A549 (cell line): ENCODE results near the gene HAVCR2. TPM values are rescaled to one million over a fixed set of nuclear protein-coding genes. Genes with fewer than 3 reads are reported as not detected.
A peak's percentile ranks its signal among the peaks of the same experiment; 100 is the strongest.

ENCODE experiments used
- ATAC-seq, 2 experiments: fragments of 200-7000 bp in 1 of 2; fragments of >200 bp in 1 of 2; cut with Nextera tagmentation in 1 of 2; cut with Tn5 transposase in 1 of 2; 3 replicates each; pipeline versions ENCODE4 v1.8.0 to v1.9.1; 2018 to 2020; ENCODE audit warnings: mild to moderate bottlenecking in 1 of 2, moderate library complexity in 1 of 2
- CTCF ChIA-PET: fragments of 300-600 bp; sonication (Branson Sonifier 250); formaldehyde crosslinking; extraction: SDS; loops from one replicate; lab custom pipeline; 2021; ENCODE audit warnings: antibody characterized with exemption, inconsistent platforms; lab: Yijun Ruan, JAX
- POLR2A ChIA-PET: fragments of 350-600 bp; formaldehyde crosslinking; extraction: SDS; loops from one replicate; lab custom pipeline; 2021; ENCODE audit warnings: antibody characterized with exemption, inconsistent platforms; lab: Yijun Ruan, JAX
- DNase-seq, 2 experiments: peaks; one replicate each; pipeline versions ENCODE4 v3.0.0 to v3.0.0-alpha.2; 2011 to 2016; ENCODE audit warnings: low read depth in 1 of 2, low spot score in 1 of 2
- FAIRE-seq: peaks from 2 replicates; lab custom pipeline; 2011; peaks lifted over from hg19 to GRCh38; lab: Jason Lieb, UNC
- H3K27ac ChIP-seq, 2 experiments: fragments of >200 bp; sonication (Bioruptor Twin); formaldehyde crosslinking; 3 replicates each; pipeline ENCODE4 v1.5.1; 2016 to 2017
- H3K4me1 ChIP-seq: fragments of >200 bp; sonication (Bioruptor Twin); formaldehyde crosslinking; 3 replicates; pipeline ENCODE4 v1.6.1; 2016
- H3K4me2 ChIP-seq: fragments of >200 bp; sonication (Bioruptor Twin); formaldehyde crosslinking; 3 replicates; pipeline ENCODE4 v1.6.1; 2016
- H3K4me3 ChIP-seq: fragments of >200 bp; sonication (Bioruptor Twin); formaldehyde crosslinking; 3 replicates; pipeline ENCODE4 v1.5.1; 2016
- H3K9me3 ChIP-seq: fragments of >200 bp; sonication (Bioruptor Twin); formaldehyde crosslinking; 3 replicates; pipeline ENCODE4 v1.6.1; 2016
- BCL3 ChIP-seq: fragments of >200 bp; sonication (Bioruptor Twin); formaldehyde crosslinking; IDR thresholded peaks from 3 replicates; pipeline ENCODE4 v1.6.1; 2016
- CBX8 ChIP-seq: fragments of 200-600 bp; sonication (generic); IDR thresholded peaks from 2 replicates; pipeline ENCODE4 v1.6.1; 2016
- CEBPB ChIP-seq, 2 experiments: fragments of >200 bp in 1 of 2; sonication (Bioruptor Twin) in 1 of 2; formaldehyde crosslinking in 1 of 2; IDR thresholded peaks; 2 replicates each; pipeline ENCODE4 v1.6.1; 2012 to 2016
- CHD4 ChIP-seq: fragments of 200-600 bp; sonication (generic); IDR thresholded peaks from 2 replicates; pipeline ENCODE4 v1.6.1; 2016; ENCODE audit warnings: antibody characterized with exemption, mild to moderate bottlenecking, borderline replicate concordance
- FOSB ChIP-seq: fragments of 250-450 bp; sonication (Bioruptor Pico); IDR thresholded peaks from 2 replicates; pipeline ENCODE4 v1.5.0; 2020; ENCODE audit warnings: mild to moderate bottlenecking, moderate library complexity
- FOSL2 ChIP-seq, 2 experiments: fragments of 450-650 bp in 1 of 2; fragments of >200 bp in 1 of 2; sonication (Bioruptor Twin) in 1 of 2; formaldehyde crosslinking; IDR thresholded peaks; 2 replicates each; pipeline versions ENCODE4 v1.5.0 to v1.6.1; 2016 to 2020; ENCODE audit warnings: mild to moderate bottlenecking in 1 of 2, moderate library complexity in 1 of 2
- HOXA7 ChIP-seq: fragments of 250-450 bp; sonication (Bioruptor Pico); IDR thresholded peaks from 2 replicates; pipeline ENCODE4 v1.5.0; 2020; ENCODE audit warnings: mild to moderate bottlenecking, moderate library complexity
- HOXB13 ChIP-seq: fragments of 250-450 bp; sonication (Bioruptor Pico); IDR thresholded peaks from 2 replicates; pipeline ENCODE4 v1.5.0; 2020; ENCODE audit warnings: low read depth, mild to moderate bottlenecking, moderate library complexity
- JUNB ChIP-seq: fragments of >200 bp; sonication (Bioruptor Twin); formaldehyde crosslinking; IDR thresholded peaks from 2 replicates; pipeline ENCODE4 v1.6.1; 2016
- KDM1A ChIP-seq: fragments of 200-600 bp; sonication (generic); IDR thresholded peaks from 2 replicates; pipeline ENCODE4 v1.6.1; 2016; ENCODE audit warnings: low read depth, mild to moderate bottlenecking
- KDM5A ChIP-seq: fragments of 200-600 bp; sonication (generic); IDR thresholded peaks from 2 replicates; pipeline ENCODE4 v1.6.1; 2016; ENCODE audit warnings: antibody characterized with exemption, mild to moderate bottlenecking
- MAFK ChIP-seq: fragments of 450-650 bp; IDR thresholded peaks from 2 replicates; pipeline ENCODE4 v1.6.1; 2014; ENCODE audit not compliant: partially characterized antibody
- MAX ChIP-seq: IDR thresholded peaks from 2 replicates; pipeline ENCODE4 v1.6.1; 2012
- NFE2L2 ChIP-seq: fragments of 150-350 bp; conservative IDR thresholded peaks from 2 replicates; pipeline ENCODE4 v1.6.1; 2014; ENCODE audit warnings: low read length
- NR3C1 ChIP-seq: fragments of >200 bp; sonication (Bioruptor Twin); formaldehyde crosslinking; IDR thresholded peaks from 3 replicates; pipeline ENCODE4 v1.6.1; 2017
- PBX3 ChIP-seq: IDR thresholded peaks from 2 replicates; pipeline ENCODE4 v1.6.1; 2012
- POLR2AphosphoS2 ChIP-seq: conservative IDR thresholded peaks from 2 replicates; pipeline ENCODE4 v1.6.1; 2012; ENCODE audit warnings: low read length, improper control_type of control experiment, inconsistent platforms
- RARB ChIP-seq: fragments of 250-450 bp; sonication (Bioruptor Pico); IDR thresholded peaks from 2 replicates; pipeline ENCODE4 v1.8.0; 2021; ENCODE audit warnings: mild to moderate bottlenecking, moderate library complexity
- SREBF2 ChIP-seq: fragments of 450-650 bp; IDR thresholded peaks from 2 replicates; pipeline ENCODE4 v1.6.1; 2014; ENCODE audit warnings: mild to moderate bottlenecking, moderate library complexity
- USF2 ChIP-seq: fragments of 450-650 bp; IDR thresholded peaks from 2 replicates; pipeline ENCODE4 v1.6.1; 2014; ENCODE audit warnings: antibody characterized with exemption
- ZC3H11A ChIP-seq: fragments of 450-650 bp; IDR thresholded peaks from 2 replicates; pipeline ENCODE4 v1.6.1; 2014; ENCODE audit warnings: antibody characterized with exemption, mild to moderate bottlenecking
- ZFP36 ChIP-seq: fragments of 450-650 bp; IDR thresholded peaks from 2 replicates; pipeline ENCODE4 v1.6.1; 2014; ENCODE audit warnings: borderline replicate concordance; ENCODE audit not compliant: partially characterized antibody
- WGBS: methylation state at CpG from one replicate; pipeline ENCODE4 v1.1.6; 2017; ENCODE audit errors: missing lambda C conversion rate; 5-methylcytosine and 5-hydroxymethylcytosine counted together
- polyA plus RNA-seq, 4 experiments: library from polyadenylated mRNA; depleted of rRNA in 3 of 4; stranded (reverse); fragments of >200 nt; fragmentation: RNase III in 1 of 4; extraction: RNeasy Plus Mini Kit Qiagen cat#74134 plus additional on column Dnase treatment in 1 of 4; gene quantifications; 2 replicates in 3 of 4; 3 replicates in 1 of 4; pipeline ENCODE4 v1.2.3, GENCODE V29; 2011 to 2017

Gene HAVCR2
- polyA plus RNA-seq, 2 of the 4 experiments (the other 2 are of a cell fraction) = 0.13 to 0.17 TPM

GRCh38 chr5:157080286-157080685, 28.6 kb downstream of the HAVCR2 start:
- Histone ChIP-seq H3K9me3 (no peaks in the 10 kb centered on the region), H3K27ac (0 out of 6 replicates have a peak overlapping the region, but pooled peaks of 1 of the 2 experiments have one; percentile 53), H3K4me1 (peaks cover 12% of the 10 kb centered on the region), H3K4me3 (no peak overlapping the region), H3K4me2 (no peak overlapping the region)
- DNase-seq (no peak), FAIRE-seq (no peak), ATAC-seq (peak in 1 of 2 experiments; percentile 36; a peak in 4 of 6 replicates)
- CTCF ChIA-PET = no interaction called here
- POLR2A ChIA-PET = no interaction called here
- WGBS = 65% methylated on average over 2 of the region's 2 CpGs
- TF ChIP-seq POLR2AphosphoS2 (no peak), HOXB13 (no peak), USF2 (no peak), MAX (no peak), NR3C1 (no peak), FOSB (CRISPR knock-in tag) (no peak)

- ATAC-seq (peak; percentile 74 to 77; a peak in 5 of 6 replicates), DNase-seq (peak in 1 of 2 experiments; percentile 30)
- no peak overlapping the region for H3K4me3 ChIP-seq
Observed at GRCh38 chr5:157076558-157076957, 32.3 kb downstream of the HAVCR2 start.

GRCh38 chr5:157072508-157072907, 36.3 kb downstream of the HAVCR2 start:
- TF ChIP-seq ZC3H11A (no peak), MAX (peak; percentile 56; the same call in 1 of the 2 replicates), RARB (CRISPR knock-in tag) (no peak), PBX3 (no peak), KDM5A (no peak), KDM1A (no peak)
- Histone ChIP-seq H3K27ac (peak overlapping the region; percentile 48 to 69), H3K4me3 (no peak overlapping the region), H3K4me2 (peak overlapping the region; percentile 46), H3K9me3 (no peaks in the 10 kb centered on the region), H3K4me1 (peaks cover 36% of the 10 kb centered on the region)
- no peak for DNase-seq
- POLR2A ChIA-PET = interaction anchor here (0.7 kb wide), 1 partner anchor 8 kb away, joined by 3 read pairs; no protein-coding TSS in a partner anchor
- ATAC-seq = peak in 1 of 2 experiments; percentile 40; a peak in 2 of 6 replicates
- CTCF ChIA-PET = no interaction called here
- FAIRE-seq = no peak
- 8% methylated on average over 3 of the region's 3 CpGs for WGBS

More at GRCh38 chr5:157076558-157076957, 32.3 kb downstream of the HAVCR2 start:
- WGBS = 12% methylated on average over 4 of the region's 4 CpGs
- TF ChIP-seq JUNB (peak; percentile 48; the same call in 1 of the 2 replicates), HOXA7 (CRISPR knock-in tag) (no peak), FOSL2 (IDR thresholded peaks at IDR 0.05) (peak; percentile 40; the same call in 1 of the 2 replicates), FOSL2 (CRISPR knock-in tag; IDR thresholded peaks at IDR 0.05) (peak; percentile 68), SREBF2 (no peak), MAFK (peak; percentile 80)
- Histone ChIP-seq H3K9me3 (no peaks in the 10 kb centered on the region), H3K27ac (peak overlapping the region in 1 of 2 experiments; percentile 65; a peak in 3 of 6 replicates), H3K4me2 (peak overlapping the region; percentile 22), H3K4me1 (peaks cover 29% of the 10 kb centered on the region)
- FAIRE-seq = no peak
- ChIA-PET CTCF (interaction anchor here (1.0 to 1.2 kb wide), 2 partner anchors 18 to 55 kb away, joined by 3 read pairs; no protein-coding TSS in a partner anchor), POLR2A (no interaction called here)

GRCh38 chr5:157069949-157070348, 38.9 kb downstream of the HAVCR2 start:
- no peak overlapping the region for H3K4me3 ChIP-seq
- no peak for DNase-seq
- ChIA-PET CTCF (no interaction called here), POLR2A (no interaction called here)
- TF ChIP-seq BCL3 (no peak), CBX8 (no peak), NFE2L2 (no peak), CHD4 (no peak), CEBPB (IDR thresholded peaks at IDR 0.05) (peak; percentile 48 to 75; a peak in 3 of 4 replicates), ZFP36 (no peak)
- ATAC-seq = peak; percentile 64 to 76; a peak in 4 of 6 replicates
- WGBS = 50% methylated on average over 3 of the region's 3 CpGs
- no peak overlapping the region for H3K4me2 ChIP-seq
- H3K9me3 ChIP-seq = no peaks in the 10 kb centered on the region
- peaks cover 34% of the 10 kb centered on the region for H3K4me1 ChIP-seq
- no peak for FAIRE-seq
- H3K27ac ChIP-seq = peak overlapping the region; percentile 23 to 69; a peak in 4 of 6 replicates
